Vagina (tissue), 2 donors: ENCODE measurements around the gene GNAQ. TPM values are rescaled to one million over a fixed set of nuclear protein-coding genes. Genes with fewer than 3 reads are reported as not detected.

ENCODE experiments used
- DNase-seq, 2 donors: peaks; one replicate each; pipeline ENCODE4 v3.0.0-alpha.2; 2017; ENCODE audit errors: extremely low spot score in 2 of 2
- H3K27ac ChIP-seq: fragments of 200-600 bp; sonication (generic); one replicate; pipeline ENCODE4 v1.5.1; 2019
- H3K27me3 ChIP-seq: fragments of 200-600 bp; sonication (generic); one replicate; pipeline ENCODE4 v1.5.1; 2019
- H3K36me3 ChIP-seq, 2 donors: fragments of 200-600 bp; sonication (generic); one replicate each; pipeline ENCODE4 v1.5.1; 2017 to 2019
- H3K4me1 ChIP-seq: fragments of 200-600 bp; sonication (generic); one replicate; pipeline ENCODE4 v1.5.1; 2019
- H3K4me3 ChIP-seq, 2 donors: fragments of 200-600 bp; sonication (generic); 1 replicate in 1 of 2; 2 replicates in 1 of 2; pipeline ENCODE4 v1.5.1; 2016 to 2019
- H3K9me3 ChIP-seq: fragments of 200-600 bp; sonication (generic); one replicate; pipeline ENCODE4 v1.5.1; 2019
- POLR2A ChIP-seq, 2 donors: fragments of 450-650 bp; IDR thresholded peaks; one replicate each; pipeline ENCODE4 v1.6.1; 2017; ENCODE audit warnings: antibody characterized with exemption in 2 of 2, mild to moderate bottlenecking in 2 of 2, moderate library complexity in 2 of 2
- POLR2AphosphoS5 ChIP-seq, 2 donors: sonication (generic); formaldehyde crosslinking; IDR thresholded peaks; one replicate each; pipeline ENCODE4 v1.9.0; 2017; ENCODE audit warnings: antibody characterized with exemption in 2 of 2, mild to moderate bottlenecking in 2 of 2, low read depth in 1 of 2; ENCODE audit not compliant: insufficient read depth in 1 of 2
- intact Hi-C: fragments of 100-400 bp; cut with DNase I; formaldehyde crosslinking; loops from one replicate; pipeline ENCODE4 v1.15.1; 2023
- total RNA-seq: library from RNA; depleted of rRNA; stranded (reverse); fragments of >200 nt; gene quantifications from one replicate; pipeline ENCODE4 v1.2.3, GENCODE V29; 2016
- TF ChIP-seq, protein P1 (sequence below), 3 experiments: fragments of 450-650 bp in 2 of 3; fragments of 200-600 bp in 1 of 3; sonication (generic) in 1 of 3; IDR thresholded peaks; one replicate each; pipeline ENCODE4 v1.5.1; 2017 to 2019; ENCODE audit warnings: antibody characterized with exemption in 3 of 3, mild to moderate bottlenecking in 2 of 3, moderate library complexity in 2 of 3

GNAQ gene
- total RNA-seq, 1 donor from 2014 or later, result 31.9 TPM

DNA sequence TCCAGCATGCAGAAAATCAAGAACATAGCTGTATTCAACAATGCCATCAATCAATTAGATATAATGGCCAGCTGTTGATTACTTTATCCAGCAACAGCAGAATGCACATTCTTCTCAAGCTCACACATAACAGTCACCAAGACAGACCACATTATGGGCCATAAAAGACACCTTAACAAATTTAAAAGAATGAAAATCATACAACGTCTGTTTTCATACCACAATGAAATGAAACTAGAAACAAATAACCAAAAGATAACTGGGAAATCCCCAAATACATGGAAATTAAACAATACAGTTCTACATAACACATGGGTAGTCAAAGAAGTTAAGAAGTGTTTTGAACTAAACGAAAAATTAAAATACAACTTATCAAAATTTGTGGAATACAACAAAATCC lies 252.6 kb downstream of the GNAQ start:
- H3K27ac ChIP-seq, result no peak overlapping the region
- no peaks in the 10 kb centered on the region for H3K27me3 ChIP-seq
- intact Hi-C loops, result no loop called here
- DNase-seq, result no peak
- no peak overlapping the region for H3K4me3 ChIP-seq
- TF ChIP-seq POLR2A (IDR thresholded peaks at IDR 0.05) (no peak), POLR2AphosphoS5 (IDR thresholded peaks at IDR 0.05; ENCODE audit: insufficient read depth in 1 of 2, low read depth in 1 of 2) (no peak)
- TF ChIP-seq, protein P1, sequence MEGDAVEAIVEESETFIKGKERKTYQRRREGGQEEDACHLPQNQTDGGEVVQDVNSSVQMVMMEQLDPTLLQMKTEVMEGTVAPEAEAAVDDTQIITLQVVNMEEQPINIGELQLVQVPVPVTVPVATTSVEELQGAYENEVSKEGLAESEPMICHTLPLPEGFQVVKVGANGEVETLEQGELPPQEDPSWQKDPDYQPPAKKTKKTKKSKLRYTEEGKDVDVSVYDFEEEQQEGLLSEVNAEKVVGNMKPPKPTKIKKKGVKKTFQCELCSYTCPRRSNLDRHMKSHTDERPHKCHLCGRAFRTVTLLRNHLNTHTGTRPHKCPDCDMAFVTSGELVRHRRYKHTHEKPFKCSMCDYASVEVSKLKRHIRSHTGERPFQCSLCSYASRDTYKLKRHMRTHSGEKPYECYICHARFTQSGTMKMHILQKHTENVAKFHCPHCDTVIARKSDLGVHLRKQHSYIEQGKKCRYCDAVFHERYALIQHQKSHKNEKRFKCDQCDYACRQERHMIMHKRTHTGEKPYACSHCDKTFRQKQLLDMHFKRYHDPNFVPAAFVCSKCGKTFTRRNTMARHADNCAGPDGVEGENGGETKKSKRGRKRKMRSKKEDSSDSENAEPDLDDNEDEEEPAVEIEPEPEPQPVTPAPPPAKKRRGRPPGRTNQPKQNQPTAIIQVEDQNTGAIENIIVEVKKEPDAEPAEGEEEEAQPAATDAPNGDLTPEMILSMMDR (IDR thresholded peaks at IDR 0.05), result no peak
- H3K9me3 ChIP-seq, result no peaks in the 10 kb centered on the region
- H3K4me1 ChIP-seq, result no peaks in the 10 kb centered on the region
- no peaks in the 10 kb centered on the region for H3K36me3 ChIP-seq

DNA sequence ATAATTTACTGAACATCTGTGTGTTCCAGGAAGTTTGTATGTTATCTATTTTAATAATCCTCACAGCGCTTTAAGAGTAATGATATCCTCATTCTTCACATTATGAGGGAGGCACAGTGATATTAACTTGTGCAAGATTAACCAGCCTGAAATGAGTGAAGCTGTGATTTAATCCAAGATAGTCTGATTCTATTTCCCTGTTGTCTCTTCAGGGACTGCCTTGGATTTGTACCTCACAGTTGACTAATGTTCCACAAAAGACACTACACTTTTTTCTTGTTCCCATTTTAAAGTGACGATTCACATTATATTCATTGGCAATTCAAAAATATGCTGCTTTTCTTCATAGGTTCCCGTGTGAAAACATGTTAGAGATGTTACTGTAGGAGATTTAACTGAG lies 258.2 kb downstream of the GNAQ start:
- H3K4me1 ChIP-seq, result no peaks in the 10 kb centered on the region
- no peaks in the 10 kb centered on the region for H3K9me3 ChIP-seq
- DNase-seq, result no peak
- no peak overlapping the region for H3K27ac ChIP-seq
- intact Hi-C loops, result no loop called here
- TF ChIP-seq, protein P1 (IDR thresholded peaks at IDR 0.05), result no peak
- TF ChIP-seq POLR2AphosphoS5 (IDR thresholded peaks at IDR 0.05; ENCODE audit: insufficient read depth in 1 of 2, low read depth in 1 of 2), result no peak
- no peak for TF ChIP-seq POLR2A (IDR thresholded peaks at IDR 0.05)
- H3K27me3 ChIP-seq, result no peaks in the 10 kb centered on the region
- H3K4me3 ChIP-seq, result no peak overlapping the region
- H3K36me3 ChIP-seq, result no peaks in the 10 kb centered on the region

DNA sequence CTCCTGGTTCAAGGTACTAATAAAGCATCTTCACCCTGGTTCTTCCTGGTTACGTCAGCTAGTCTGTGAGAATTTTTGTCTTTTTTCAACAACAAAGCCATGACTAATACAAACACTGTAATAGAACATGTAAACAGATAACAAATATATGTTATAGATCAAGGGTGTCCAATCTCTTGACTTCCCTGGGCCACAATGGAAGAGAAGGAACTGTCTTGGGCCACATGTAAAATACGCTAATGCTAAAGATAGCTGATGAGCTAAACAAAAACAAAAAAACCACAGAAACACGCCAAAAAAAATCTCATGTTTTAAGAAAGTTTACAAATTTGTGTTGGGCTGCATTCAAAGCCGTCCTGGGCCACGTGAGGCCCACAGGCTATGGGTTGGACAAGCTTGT lies 259.0 kb downstream of the GNAQ start:
- Histone ChIP-seq H3K4me3 (no peak overlapping the region), H3K27ac (no peak overlapping the region), H3K27me3 (no peaks in the 10 kb centered on the region), H3K36me3 (no peaks in the 10 kb centered on the region), H3K4me1 (no peaks in the 10 kb centered on the region), H3K9me3 (no peaks in the 10 kb centered on the region)
- DNase-seq, result no peak
- intact Hi-C loops, result no loop called here
- TF ChIP-seq, protein P1 (IDR thresholded peaks at IDR 0.05), result no peak
- TF ChIP-seq POLR2A (IDR thresholded peaks at IDR 0.05) (no peak), POLR2AphosphoS5 (IDR thresholded peaks at IDR 0.05; ENCODE audit: insufficient read depth in 1 of 2, low read depth in 1 of 2) (no peak)

DNA sequence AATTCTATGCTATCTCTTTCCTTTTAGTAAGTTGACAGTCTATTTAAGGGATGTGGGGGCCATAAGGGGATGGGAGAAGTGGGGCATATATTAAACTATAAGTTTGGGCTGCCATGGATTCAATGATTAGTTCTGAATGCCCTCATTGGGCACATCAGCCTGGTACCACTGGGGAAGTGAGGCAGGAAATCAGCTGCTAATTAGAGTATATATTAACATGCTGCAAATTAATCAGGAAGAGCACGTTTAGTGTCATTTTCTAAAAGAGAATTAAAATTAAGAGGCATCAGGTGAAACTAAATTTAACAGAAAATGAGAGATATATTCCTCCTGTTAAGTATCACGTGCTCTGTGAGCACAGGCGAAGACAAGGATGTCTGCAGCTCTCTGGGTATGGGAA lies 260.4 kb downstream of the GNAQ start:
- H3K4me3 ChIP-seq, result no peak overlapping the region
- H3K27me3 ChIP-seq, result no peaks in the 10 kb centered on the region
- no peak overlapping the region for H3K27ac ChIP-seq
- no peaks in the 10 kb centered on the region for H3K36me3 ChIP-seq
- H3K4me1 ChIP-seq, result no peaks in the 10 kb centered on the region
- TF ChIP-seq POLR2A (IDR thresholded peaks at IDR 0.05), result no peak
- TF ChIP-seq POLR2AphosphoS5 (IDR thresholded peaks at IDR 0.05; ENCODE audit: insufficient read depth in 1 of 2, low read depth in 1 of 2), result no peak
- TF ChIP-seq, protein P1 (IDR thresholded peaks at IDR 0.05), result no peak
- intact Hi-C loops, result no loop called here
- DNase-seq, result no peak
- H3K9me3 ChIP-seq, result no peaks in the 10 kb centered on the region

DNA sequence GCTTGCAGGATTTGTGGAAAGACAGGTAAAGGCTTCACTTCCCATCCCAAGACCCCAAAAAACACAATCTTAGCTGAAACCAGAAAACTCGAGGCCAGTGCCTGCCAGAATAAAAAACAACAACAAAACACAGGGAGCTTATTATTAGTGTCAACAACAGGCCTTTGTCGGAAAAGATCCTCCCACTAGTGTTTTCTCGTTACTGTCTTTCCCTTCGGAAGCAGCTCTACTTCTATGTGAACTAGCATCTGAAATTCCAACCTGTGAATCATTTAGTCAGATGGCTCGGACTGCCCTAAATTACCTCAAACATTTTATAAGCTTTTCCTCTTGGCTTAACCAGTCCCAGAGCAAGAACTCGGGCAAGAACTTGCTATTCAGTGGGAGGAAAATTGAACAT lies 261.3 kb downstream of the GNAQ start:
- H3K9me3 ChIP-seq, result no peaks in the 10 kb centered on the region
- intact Hi-C loops, result no loop called here
- no peaks in the 10 kb centered on the region for H3K36me3 ChIP-seq
- H3K27ac ChIP-seq, result no peak overlapping the region
- no peak overlapping the region for H3K4me3 ChIP-seq
- no peaks in the 10 kb centered on the region for H3K27me3 ChIP-seq
- TF ChIP-seq POLR2A (IDR thresholded peaks at IDR 0.05) (no peak), POLR2AphosphoS5 (IDR thresholded peaks at IDR 0.05; ENCODE audit: insufficient read depth in 1 of 2, low read depth in 1 of 2) (no peak)
- TF ChIP-seq, protein P1 (IDR thresholded peaks at IDR 0.05), result no peak
- no peaks in the 10 kb centered on the region for H3K4me1 ChIP-seq
- DNase-seq, result no peak
